Prostate gland (tissue), 2 donors: ENCODE data around the gene ZNF267.
"Not testable (repeated sequence)": the region's sequence is repeated elsewhere in the genome, so short reads cannot be mapped to it uniquely, and the experiment has no call there.

Source experiments
- CTCF ChIP-seq, 4 experiments: fragments of 200-600 bp in 2 of 4; fragments of 450-650 bp in 2 of 4; sonication (generic) in 2 of 4; IDR thresholded peaks; 1 replicate in 3 of 4; 2 replicates in 1 of 4; pipeline ENCODE4 v1.5.1; 2016 to 2019; ENCODE audit warnings: antibody characterized with exemption in 4 of 4, mild to moderate bottlenecking in 2 of 4, moderate library complexity in 2 of 4
- POLR2AphosphoS5 ChIP-seq: sonication (generic); formaldehyde crosslinking; IDR thresholded peaks from one replicate; pipeline ENCODE4 v1.6.1; 2017; ENCODE audit warnings: antibody characterized with exemption

DNA sequence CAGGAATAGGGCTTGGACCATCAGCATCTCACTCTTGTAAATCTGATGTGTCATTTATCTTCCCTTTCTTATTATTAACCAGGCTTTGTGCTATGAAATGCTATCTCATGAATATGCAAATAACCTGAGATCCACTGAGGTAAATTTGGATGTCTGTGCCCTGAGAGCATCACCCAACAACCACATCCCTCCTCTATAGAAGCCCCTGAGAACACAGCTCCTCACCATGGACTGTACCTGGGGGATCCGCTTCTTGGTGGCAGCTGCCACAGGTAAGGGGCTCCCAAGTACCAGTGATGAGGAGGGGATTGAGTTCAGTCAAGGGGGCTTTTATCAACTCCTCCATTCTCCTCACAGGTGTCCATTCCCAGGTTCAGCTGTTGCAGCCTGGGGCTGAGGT is 78.2 kb downstream of the ZNF267 start:
- not testable (repeated sequence) for TF ChIP-seq CTCF (IDR thresholded peaks at IDR 0.05); POLR2AphosphoS5
